Mucosa of stomach (tissue), 1 donor: ENCODE measurements around the gene FGF5.

ENCODE experiments used
- H3K27me3 ChIP-seq: one replicate; pipeline ENCODE4 v1.7.0; 2013; ENCODE audit warnings: mild to moderate bottlenecking, low read length; ENCODE audit not compliant: control insufficient read depth, insufficient read depth
- H3K36me3 ChIP-seq: one replicate; pipeline ENCODE4 v1.7.0; 2013; ENCODE audit warnings: low read length; ENCODE audit not compliant: control insufficient read depth, insufficient read depth
- H3K4me1 ChIP-seq: one replicate; pipeline ENCODE4 v1.7.0; 2013; ENCODE audit warnings: mild to moderate bottlenecking, low read length; ENCODE audit not compliant: control insufficient read depth, insufficient read depth
- H3K4me3 ChIP-seq: one replicate; pipeline ENCODE4 v1.7.0; 2013; ENCODE audit warnings: low read length
- H3K9ac ChIP-seq: one replicate; pipeline ENCODE4 v1.7.0; 2013; ENCODE audit warnings: mild to moderate bottlenecking, low read length, moderate library complexity
- H3K9me3 ChIP-seq: one replicate; pipeline ENCODE4 v1.7.0; 2013; ENCODE audit warnings: mild to moderate bottlenecking, low read length, moderate library complexity; ENCODE audit not compliant: control insufficient read depth
- donor health status: Pancreatic carcinoma.

The FGF5 gene, protein sequence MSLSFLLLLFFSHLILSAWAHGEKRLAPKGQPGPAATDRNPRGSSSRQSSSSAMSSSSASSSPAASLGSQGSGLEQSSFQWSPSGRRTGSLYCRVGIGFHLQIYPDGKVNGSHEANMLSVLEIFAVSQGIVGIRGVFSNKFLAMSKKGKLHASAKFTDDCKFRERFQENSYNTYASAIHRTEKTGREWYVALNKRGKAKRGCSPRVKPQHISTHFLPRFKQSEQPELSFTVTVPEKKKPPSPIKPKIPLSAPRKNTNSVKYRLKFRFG

GRCh38 chr4:80266253-80266901, at the start of gene FGF5:
TSS of gene FGF5 (plus strand) at chr4:80266664. CDS start at chr4:80266825, 161 bp downstream.
- H3K4me3 ChIP-seq = no peak within 1 kb of the TSS
- no peak within 1 kb of the TSS for H3K9ac ChIP-seq
- H3K9me3 ChIP-seq = no peaks in the 10 kb centered on the region
- H3K36me3 ChIP-seq = no peaks in the 10 kb centered on the region
- H3K4me1 ChIP-seq = peaks cover 14% of the 10 kb centered on the region
- H3K27me3 ChIP-seq = peaks cover 68% of the 10 kb centered on the region

DNA sequence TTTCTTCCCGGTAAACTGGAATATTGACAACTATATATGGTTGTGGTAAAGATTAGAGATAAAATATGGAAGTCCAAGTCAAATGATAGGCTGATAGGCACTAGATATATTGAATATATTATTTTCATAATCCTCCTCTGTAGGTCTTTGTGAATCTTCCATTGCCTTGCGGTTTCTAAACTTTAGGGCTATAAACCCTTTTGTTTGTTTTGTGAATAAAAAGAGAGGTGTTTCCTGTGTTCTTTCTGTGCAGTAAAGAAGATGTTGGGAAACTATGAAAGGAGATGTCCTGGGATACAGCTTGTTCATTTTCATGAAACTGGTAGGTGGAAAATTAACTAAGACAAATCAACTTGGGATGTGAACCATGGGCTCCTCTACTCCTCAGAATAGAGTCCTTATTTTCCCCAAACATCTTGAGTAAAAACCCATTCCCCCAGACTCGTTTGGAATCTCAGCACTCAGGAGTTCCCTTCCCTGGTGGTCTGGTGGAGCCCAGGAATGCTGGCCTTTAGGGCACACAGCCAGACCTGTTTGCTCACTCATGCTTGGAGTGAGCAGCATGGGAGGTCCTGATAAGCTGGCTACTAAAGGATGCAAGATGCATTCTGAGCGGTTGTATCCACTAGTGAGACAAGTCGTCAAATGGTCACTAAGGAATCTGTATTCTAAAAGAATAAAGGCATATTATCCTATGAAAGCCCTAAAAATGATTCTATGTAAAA, 47.0 kb upstream of the FGF5 start:
- no peak overlapping the region for H3K9ac ChIP-seq

GRCh38 chr4:80220711-80221110, 45.8 kb upstream of the FGF5 start:
- no peaks in the 10 kb centered on the region for H3K27me3 ChIP-seq
- no peaks in the 10 kb centered on the region for H3K36me3 ChIP-seq
- H3K9ac ChIP-seq = no peak overlapping the region
- no peak overlapping the region for H3K4me3 ChIP-seq
- H3K4me1 ChIP-seq = no peaks in the 10 kb centered on the region
- H3K9me3 ChIP-seq = no peaks in the 10 kb centered on the region

More for the DNA sequence above, 47.0 kb upstream of the FGF5 start:
- no peaks in the 10 kb centered on the region for H3K27me3 ChIP-seq
- no peaks in the 10 kb centered on the region for H3K36me3 ChIP-seq
- no peaks in the 10 kb centered on the region for H3K4me1 ChIP-seq
- H3K9me3 ChIP-seq = no peaks in the 10 kb centered on the region
- H3K4me3 ChIP-seq = no peak overlapping the region

GRCh38 chr4:80221161-80221560, 45.3 kb upstream of the FGF5 start:
- Histone ChIP-seq H3K4me1 (no peaks in the 10 kb centered on the region), H3K27me3 (no peaks in the 10 kb centered on the region), H3K36me3 (no peaks in the 10 kb centered on the region)

DNA sequence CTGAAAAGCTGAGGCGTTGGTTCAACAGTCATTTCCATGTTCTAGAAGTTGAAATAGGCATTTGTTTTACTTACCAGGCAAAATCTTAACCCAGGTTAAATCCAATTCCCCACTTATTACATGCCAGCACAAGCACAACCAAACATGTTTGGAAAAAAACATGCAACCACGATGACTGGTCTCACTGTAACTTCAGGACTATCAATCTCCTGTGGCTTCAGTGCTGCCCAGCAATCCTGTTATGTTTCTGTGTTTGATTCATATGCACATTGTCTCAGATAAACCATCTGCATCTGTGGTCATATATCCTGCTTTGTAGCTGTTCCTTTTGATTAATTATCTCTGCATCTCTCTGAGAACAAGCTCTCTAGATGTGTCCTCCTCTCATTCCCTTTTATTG, 40.9 kb upstream of the FGF5 start:
- Histone ChIP-seq H3K9me3 (no peaks in the 10 kb centered on the region), H3K4me1 (no peaks in the 10 kb centered on the region), H3K36me3 (no peaks in the 10 kb centered on the region), H3K4me3 (no peak overlapping the region), H3K27me3 (no peaks in the 10 kb centered on the region), H3K9ac (no peak overlapping the region)

More at GRCh38 chr4:80221161-80221560, 45.3 kb upstream of the FGF5 start:
- no peak overlapping the region for H3K4me3 ChIP-seq
- no peak overlapping the region for H3K9ac ChIP-seq
- H3K9me3 ChIP-seq = no peaks in the 10 kb centered on the region

- H3K9me3 ChIP-seq = no peaks in the 10 kb centered on the region
- no peak overlapping the region for H3K4me3 ChIP-seq
- no peaks in the 10 kb centered on the region for H3K4me1 ChIP-seq
- H3K9ac ChIP-seq = no peak overlapping the region
- no peaks in the 10 kb centered on the region for H3K27me3 ChIP-seq
- H3K36me3 ChIP-seq = no peaks in the 10 kb centered on the region
These were observed 40.4 kb upstream of the FGF5 start for GRCh38 chr4:80226094-80226493.

GRCh38 chr4:80228460-80228859, 38.0 kb upstream of the FGF5 start:
- H3K4me3 ChIP-seq = no peak overlapping the region
- no peaks in the 10 kb centered on the region for H3K27me3 ChIP-seq
- H3K9me3 ChIP-seq = no peaks in the 10 kb centered on the region
- H3K36me3 ChIP-seq = no peaks in the 10 kb centered on the region
- no peak overlapping the region for H3K9ac ChIP-seq
- no peaks in the 10 kb centered on the region for H3K4me1 ChIP-seq

GRCh38 chr4:80229128-80229527, 37.3 kb upstream of the FGF5 start:
- no peaks in the 10 kb centered on the region for H3K9me3 ChIP-seq
- H3K9ac ChIP-seq = no peak overlapping the region
- no peaks in the 10 kb centered on the region for H3K27me3 ChIP-seq
- no peak overlapping the region for H3K4me3 ChIP-seq
- no peaks in the 10 kb centered on the region for H3K4me1 ChIP-seq
- H3K36me3 ChIP-seq = no peaks in the 10 kb centered on the region

GRCh38 chr4:80229590-80229989, 36.9 kb upstream of the FGF5 start:
- no peak overlapping the region for H3K4me3 ChIP-seq
- no peak overlapping the region for H3K9ac ChIP-seq
- no peaks in the 10 kb centered on the region for H3K36me3 ChIP-seq
- H3K27me3 ChIP-seq = no peaks in the 10 kb centered on the region
- no peaks in the 10 kb centered on the region for H3K9me3 ChIP-seq
- no peaks in the 10 kb centered on the region for H3K4me1 ChIP-seq

GRCh38 chr4:80231180-80231579, 35.3 kb upstream of the FGF5 start:
- Histone ChIP-seq H3K27me3 (no peaks in the 10 kb centered on the region), H3K36me3 (no peaks in the 10 kb centered on the region), H3K4me3 (no peak overlapping the region), H3K9me3 (no peaks in the 10 kb centered on the region), H3K9ac (no peak overlapping the region), H3K4me1 (no peaks in the 10 kb centered on the region)

DNA sequence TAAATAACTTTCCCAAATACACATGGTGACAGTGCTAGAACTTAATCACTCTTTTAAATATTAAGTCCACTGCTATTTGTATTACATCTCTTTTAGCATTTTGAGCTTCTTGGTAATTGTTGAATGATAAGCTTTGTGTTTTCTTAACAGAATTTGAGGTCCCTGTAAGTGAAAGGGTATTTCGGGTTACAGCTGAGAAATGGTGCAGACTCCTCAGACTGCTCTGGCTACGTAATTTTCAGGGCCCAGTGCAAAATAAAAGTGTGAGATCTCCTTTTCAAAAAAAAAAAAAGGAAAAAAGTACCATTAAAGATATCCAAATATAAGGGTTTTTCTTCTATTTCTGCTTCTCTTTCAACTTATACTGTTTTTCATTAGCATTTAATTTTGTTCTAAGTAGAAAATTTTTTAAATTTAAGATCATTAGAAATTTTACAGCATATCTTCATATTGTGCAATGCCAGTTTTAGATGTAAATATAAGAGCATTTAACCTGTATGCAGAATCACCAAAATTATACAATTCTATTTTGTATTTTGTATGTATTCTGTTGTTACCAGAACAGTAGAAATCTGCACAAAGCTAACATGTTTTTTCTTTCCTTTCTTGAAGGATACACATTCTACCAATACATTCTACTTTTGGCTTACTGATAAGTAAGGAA, 33.6 kb upstream of the FGF5 start:
- Histone ChIP-seq H3K4me1 (no peaks in the 10 kb centered on the region), H3K4me3 (no peak overlapping the region), H3K36me3 (no peaks in the 10 kb centered on the region), H3K9ac (no peak overlapping the region), H3K27me3 (no peaks in the 10 kb centered on the region), H3K9me3 (no peaks in the 10 kb centered on the region)

DNA sequence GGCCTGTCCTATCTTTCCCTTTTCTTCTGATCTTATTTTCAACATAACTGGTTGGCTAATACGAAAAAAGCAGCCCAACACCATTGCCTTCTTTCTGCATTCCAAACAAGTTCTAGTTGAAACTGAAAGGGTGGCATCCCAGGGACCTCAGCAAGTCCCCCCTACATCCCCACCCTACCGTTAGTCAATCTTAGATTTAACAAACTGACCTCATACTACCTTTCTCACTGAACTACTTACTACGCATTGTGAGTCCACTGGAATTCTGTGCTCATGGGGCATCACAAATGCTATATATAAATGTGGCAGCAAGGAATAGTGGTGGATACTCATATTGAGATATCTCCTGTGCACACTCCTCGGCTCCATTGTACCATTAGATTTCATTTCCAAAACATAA, 33.1 kb upstream of the FGF5 start:
- no peaks in the 10 kb centered on the region for H3K4me1 ChIP-seq
- no peaks in the 10 kb centered on the region for H3K36me3 ChIP-seq
- H3K27me3 ChIP-seq = no peaks in the 10 kb centered on the region
- no peak overlapping the region for H3K4me3 ChIP-seq
- no peaks in the 10 kb centered on the region for H3K9me3 ChIP-seq
- no peak overlapping the region for H3K9ac ChIP-seq
